ENCODE measurements around the gene BBS5. TPM values are rescaled to one million over a fixed set of nuclear protein-coding genes. Genes with fewer than 3 reads are reported as not detected.

BBS5 gene
- total and polyA plus RNA-seq, 10 donors = 2.9 to 11.4 (median 6.2) TPM

- no peaks in the 10 kb centered on the region for H3K27me3 ChIP-seq (replicated peaks in 1 of 7)
- TF ChIP-seq CTCF (IDR thresholded peaks at IDR 0.05 in 8 of 11, conservative IDR thresholded peaks at IDR 0.05 in 3 of 11) = no peak
- no peak for TF ChIP-seq POLR2AphosphoS5 (IDR thresholded peaks at IDR 0.05)
- H3K9me3 ChIP-seq = no peaks in the 10 kb centered on the region
- no peak for DNase-seq
- 97 to 99% (median 98%) methylated on average over 15 to 19 of the region's 19 CpGs for WGBS, 5 donors
- H3K36me3 ChIP-seq = peaks cover 0 to 56% (median 9%) of the 10 kb centered on the region in 6 donors
- H3K4me3 ChIP-seq = no peak overlapping the region
- H3K27ac ChIP-seq = no peak overlapping the region
- intact Hi-C loops (cut with DNase I; ENCODE audit: low total_unique reads) = no loop called here
- no peaks in the 10 kb centered on the region for H3K4me1 ChIP-seq
Measured at GRCh38 chr2:169504651-169505050, 25.4 kb downstream of the BBS5 start.

GRCh38 chr2:169507698-169508097 is 28.4 kb downstream of the BBS5 start:
- intact Hi-C loops (cut with DNase I; ENCODE audit: low total_unique reads) = no loop called here
- peaks cover 0 to 31% (median 9%) of the 10 kb centered on the region in 6 donors for H3K36me3 ChIP-seq
- no peaks in the 10 kb centered on the region for H3K4me1 ChIP-seq
- H3K27ac ChIP-seq = no peak overlapping the region
- H3K9me3 ChIP-seq = no peaks in the 10 kb centered on the region
- H3K27me3 ChIP-seq (replicated peaks in 1 of 7) = no peaks in the 10 kb centered on the region
- TF ChIP-seq CTCF (IDR thresholded peaks at IDR 0.05 in 8 of 11, conservative IDR thresholded peaks at IDR 0.05 in 3 of 11) (no peak), POLR2AphosphoS5 (IDR thresholded peaks at IDR 0.05) (no peak), POLR2A (IDR thresholded peaks at IDR 0.05) (no peak)
- H3K4me3 ChIP-seq = no peak overlapping the region
- no peak for DNase-seq

- Histone ChIP-seq H3K4me3 (no peak within 1 kb of the TSS), H3K4me1 (no peaks in the 10 kb centered on the region), H3K36me3 (peaks cover 0 to 18% (median 7%) of the 10 kb centered on the region in 6 donors), H3K27ac (no peak within 1 kb of the TSS), H3K27me3 (replicated peaks in 1 of 7) (no peaks in the 10 kb centered on the region), H3K9me3 (no peaks in the 10 kb centered on the region)
- no peak for DNase-seq
- TF ChIP-seq CTCF (IDR thresholded peaks at IDR 0.05 in 8 of 11, conservative IDR thresholded peaks at IDR 0.05 in 3 of 11) (no peak), POLR2AphosphoS5 (IDR thresholded peaks at IDR 0.05) (no peak), POLR2A (IDR thresholded peaks at IDR 0.05) (no peak)
- whole genome bisulfite sequencing, 5 donors = 73 to 90% (median 89%) methylated on average over 4 of the region's 4 CpGs
- intact Hi-C loops (cut with DNase I; ENCODE audit: low total_unique reads) = no loop called here
Measured at GRCh38 chr2:169509298-169509885, 30.1 kb downstream of the BBS5 start, which contains the start of gene KLHL41. Gene KLHL41 (plus strand): TSS chr2:169509702. CDS start chr2:169509779, 77 bp downstream.

GRCh38 chr2:169509955-169510354 is 30.7 kb downstream of the BBS5 start:
- WGBS, 5 donors = 92 to 96% (median 95%) methylated on average over 8 of the region's 8 CpGs
- Histone ChIP-seq H3K4me1 (no peaks in the 10 kb centered on the region), H3K9me3 (no peaks in the 10 kb centered on the region), H3K36me3 (peaks cover 0 to 12% (median 2%) of the 10 kb centered on the region in 6 donors), H3K27ac (no peak overlapping the region), H3K27me3 (replicated peaks in 1 of 7) (no peaks in the 10 kb centered on the region), H3K4me3 (no peak overlapping the region)
- TF ChIP-seq POLR2A (IDR thresholded peaks at IDR 0.05) (no peak), POLR2AphosphoS5 (IDR thresholded peaks at IDR 0.05) (no peak), CTCF (IDR thresholded peaks at IDR 0.05 in 8 of 11, conservative IDR thresholded peaks at IDR 0.05 in 3 of 11) (no peak)
- intact Hi-C loops (cut with DNase I; ENCODE audit: low total_unique reads) = no loop called here
- DNase-seq = no peak
